Effector CD8-positive, alpha-beta T cell (primary cell): Measurements from ENCODE around the gene TNRC18.
"Not testable (repeated sequence)": the region's sequence is repeated elsewhere in the genome, so short reads cannot be mapped to it uniquely, and the experiment has no call there.

Experiments used
- DNase-seq: peaks from one replicate; lab custom pipeline; 2025; lab: John Stamatoyannopoulos, UW

The TNRC18 gene

GRCh38 chr7:5267829-5268228, 155.8 kb downstream of the TNRC18 start:
- not testable (repeated sequence) for DNase-seq

DNA sequence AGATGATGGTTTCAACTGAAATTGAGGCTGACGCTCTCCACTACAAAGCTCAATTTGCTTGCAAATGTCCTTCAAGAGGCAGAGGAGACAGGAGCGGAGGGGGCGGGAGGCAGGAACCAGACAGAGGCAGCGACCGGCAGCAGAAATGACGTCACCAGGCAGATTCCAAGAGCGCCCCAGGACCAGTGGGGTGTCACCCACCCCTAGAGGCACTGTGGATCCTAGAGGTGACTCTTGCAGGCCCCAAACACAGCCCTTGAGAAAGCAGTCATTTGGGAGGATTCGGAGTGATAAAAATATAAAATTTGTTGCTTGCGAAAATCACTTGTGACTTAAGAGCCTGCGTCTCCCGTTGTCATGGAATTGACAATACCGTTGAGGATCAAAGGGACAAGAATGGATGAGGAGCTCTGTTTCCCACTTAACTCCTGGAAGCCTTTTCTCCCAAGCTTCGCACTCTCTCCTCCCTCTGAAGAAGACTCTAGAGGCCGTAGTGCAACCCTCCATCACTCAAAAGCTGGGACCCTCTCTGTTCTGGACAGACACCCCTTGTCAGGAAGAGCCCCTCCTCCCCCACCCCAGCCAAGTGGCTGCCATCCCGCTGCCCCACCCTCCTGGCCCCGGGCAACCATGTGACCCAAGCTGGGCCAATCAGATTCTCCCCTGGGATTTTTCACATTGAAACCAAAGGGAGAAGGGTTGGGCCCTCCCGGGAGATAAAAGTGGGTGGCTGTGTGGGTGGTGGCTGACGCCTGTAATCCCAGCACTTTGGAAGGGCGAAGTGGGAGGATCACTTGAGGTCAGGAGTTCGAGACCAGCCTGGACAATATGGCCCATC, 157.2 kb downstream of the TNRC18 start:
- DNase-seq = no peak

- DNase-seq = no peak
Measured at GRCh38 chr7:5265320-5266190, 158.1 kb downstream of the TNRC18 start.

DNA sequence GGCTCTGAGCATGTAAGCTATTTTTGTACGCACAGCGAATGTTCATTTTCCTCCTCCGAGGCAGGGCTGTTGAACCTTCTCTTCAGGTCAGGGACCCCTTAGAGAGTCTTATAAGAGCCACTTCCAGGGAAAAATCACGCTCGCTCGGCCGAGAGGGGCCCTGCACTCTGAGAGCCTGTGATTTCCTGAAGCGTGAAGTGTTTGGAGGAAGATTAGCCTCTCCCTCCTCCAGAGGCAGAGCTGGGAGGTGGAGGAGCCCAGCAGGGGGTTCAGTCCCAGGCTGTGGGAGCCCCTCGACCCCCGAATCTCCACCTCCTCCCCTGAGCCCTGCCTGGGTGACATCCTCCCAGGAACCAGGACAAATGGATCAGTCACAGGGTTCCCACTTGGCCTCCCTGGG, 160.6 kb downstream of the TNRC18 start:
- DNase-seq = not testable (repeated sequence)

- DNase-seq = not testable (repeated sequence)
Measured at GRCh38 chr7:5260530-5261068, 163.0 kb downstream of the TNRC18 start.
